Peyer's patch (tissue), 4 donors: ENCODE measurements around the gene STX12.

ENCODE experiments used
- POLR2A ChIP-seq, 2 donors: fragments of 450-650 bp; IDR thresholded peaks; one replicate each; pipeline ENCODE4 v1.5.1; 2017; ENCODE audit warnings: antibody characterized with exemption in 2 of 2, mild to moderate bottlenecking in 2 of 2, moderate library complexity in 2 of 2
- TF ChIP-seq, protein P1 (sequence below), 6 experiments: fragments of 450-650 bp in 4 of 6; fragments of 200-600 bp in 2 of 6; sonication (generic) in 1 of 6; IDR thresholded peaks; one replicate each; pipeline ENCODE4 v1.5.1; 2017 to 2019; ENCODE audit warnings: antibody characterized with exemption in 6 of 6, mild to moderate bottlenecking in 3 of 6, moderate library complexity in 1 of 6

DNA sequence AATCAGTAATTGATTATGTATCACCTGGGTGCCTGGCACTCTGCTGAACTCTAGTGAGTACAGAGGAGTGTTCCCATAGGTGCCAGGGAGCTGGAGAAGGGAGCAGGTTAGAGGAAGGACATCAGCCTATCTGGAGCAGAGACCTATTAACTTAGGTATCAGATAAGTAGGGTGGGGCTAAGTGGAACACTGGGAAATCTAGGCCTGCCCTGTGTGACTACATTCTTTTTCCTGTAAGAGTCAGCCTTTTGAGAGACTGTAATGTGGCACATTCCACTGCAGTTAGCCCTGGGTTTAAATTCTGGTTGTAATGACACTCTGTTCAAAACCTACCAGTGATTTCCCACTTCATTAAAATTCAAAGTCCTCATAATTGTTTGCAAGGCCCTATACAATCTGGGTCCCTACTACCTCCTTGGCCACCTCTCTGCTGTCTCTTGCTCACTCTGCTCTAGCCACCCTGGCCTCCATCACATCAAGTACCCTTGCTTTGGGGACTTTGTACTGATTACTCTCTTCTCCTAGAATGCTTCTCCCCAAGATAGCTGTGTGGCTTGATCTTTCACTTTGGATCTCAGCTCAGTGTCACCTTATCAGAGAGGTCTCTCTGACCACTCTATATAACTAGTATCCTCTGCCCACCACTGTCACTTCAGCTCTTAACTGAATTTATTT is 12.9 kb downstream of the STX12 start:
- TF ChIP-seq, protein P1, sequence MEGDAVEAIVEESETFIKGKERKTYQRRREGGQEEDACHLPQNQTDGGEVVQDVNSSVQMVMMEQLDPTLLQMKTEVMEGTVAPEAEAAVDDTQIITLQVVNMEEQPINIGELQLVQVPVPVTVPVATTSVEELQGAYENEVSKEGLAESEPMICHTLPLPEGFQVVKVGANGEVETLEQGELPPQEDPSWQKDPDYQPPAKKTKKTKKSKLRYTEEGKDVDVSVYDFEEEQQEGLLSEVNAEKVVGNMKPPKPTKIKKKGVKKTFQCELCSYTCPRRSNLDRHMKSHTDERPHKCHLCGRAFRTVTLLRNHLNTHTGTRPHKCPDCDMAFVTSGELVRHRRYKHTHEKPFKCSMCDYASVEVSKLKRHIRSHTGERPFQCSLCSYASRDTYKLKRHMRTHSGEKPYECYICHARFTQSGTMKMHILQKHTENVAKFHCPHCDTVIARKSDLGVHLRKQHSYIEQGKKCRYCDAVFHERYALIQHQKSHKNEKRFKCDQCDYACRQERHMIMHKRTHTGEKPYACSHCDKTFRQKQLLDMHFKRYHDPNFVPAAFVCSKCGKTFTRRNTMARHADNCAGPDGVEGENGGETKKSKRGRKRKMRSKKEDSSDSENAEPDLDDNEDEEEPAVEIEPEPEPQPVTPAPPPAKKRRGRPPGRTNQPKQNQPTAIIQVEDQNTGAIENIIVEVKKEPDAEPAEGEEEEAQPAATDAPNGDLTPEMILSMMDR (IDR thresholded peaks at IDR 0.05) = no peak
- TF ChIP-seq POLR2A (IDR thresholded peaks at IDR 0.05) = no peak
